Gastroesophageal sphincter (tissue), 3 donors: ENCODE data around the gene MINDY3.

Experiments used
- EP300 ChIP-seq: sonication (generic); formaldehyde crosslinking; IDR thresholded peaks from one replicate; pipeline ENCODE4 v1.6.1; 2017; ENCODE audit warnings: antibody characterized with exemption, mild to moderate bottlenecking
- POLR2AphosphoS5 ChIP-seq: sonication (generic); formaldehyde crosslinking; IDR thresholded peaks from one replicate; pipeline ENCODE4 v1.6.1; 2017; ENCODE audit warnings: antibody characterized with exemption
- TF ChIP-seq, protein P1 (sequence below), 4 experiments: fragments of 200-600 bp in 2 of 4; fragments of 450-650 bp in 2 of 4; sonication (generic) in 1 of 4; IDR thresholded peaks; one replicate each; pipeline ENCODE4 v1.5.1; 2017 to 2019; ENCODE audit warnings: antibody characterized with exemption in 4 of 4, mild to moderate bottlenecking in 2 of 4, moderate library complexity in 2 of 4

DNA sequence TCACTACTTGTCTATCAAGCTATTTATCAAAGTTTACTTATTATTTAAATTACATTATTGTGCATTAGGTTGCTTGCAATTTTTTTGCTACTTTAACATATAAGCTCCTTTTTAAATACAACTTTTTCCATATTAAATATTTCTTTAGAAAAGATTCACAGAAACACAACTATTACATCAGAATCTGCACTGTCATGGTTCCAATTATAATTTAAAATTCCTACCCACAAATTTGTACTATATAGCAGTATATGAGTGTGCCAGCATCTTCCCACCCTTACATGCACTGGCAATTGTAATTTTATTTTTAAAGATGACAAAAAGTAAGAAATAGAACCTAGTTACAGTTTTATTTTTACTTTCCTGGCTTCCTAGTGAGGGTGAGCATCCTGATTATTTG, 15.8 kb downstream of the MINDY3 start:
- no peak for TF ChIP-seq POLR2AphosphoS5
- TF ChIP-seq, protein P1, sequence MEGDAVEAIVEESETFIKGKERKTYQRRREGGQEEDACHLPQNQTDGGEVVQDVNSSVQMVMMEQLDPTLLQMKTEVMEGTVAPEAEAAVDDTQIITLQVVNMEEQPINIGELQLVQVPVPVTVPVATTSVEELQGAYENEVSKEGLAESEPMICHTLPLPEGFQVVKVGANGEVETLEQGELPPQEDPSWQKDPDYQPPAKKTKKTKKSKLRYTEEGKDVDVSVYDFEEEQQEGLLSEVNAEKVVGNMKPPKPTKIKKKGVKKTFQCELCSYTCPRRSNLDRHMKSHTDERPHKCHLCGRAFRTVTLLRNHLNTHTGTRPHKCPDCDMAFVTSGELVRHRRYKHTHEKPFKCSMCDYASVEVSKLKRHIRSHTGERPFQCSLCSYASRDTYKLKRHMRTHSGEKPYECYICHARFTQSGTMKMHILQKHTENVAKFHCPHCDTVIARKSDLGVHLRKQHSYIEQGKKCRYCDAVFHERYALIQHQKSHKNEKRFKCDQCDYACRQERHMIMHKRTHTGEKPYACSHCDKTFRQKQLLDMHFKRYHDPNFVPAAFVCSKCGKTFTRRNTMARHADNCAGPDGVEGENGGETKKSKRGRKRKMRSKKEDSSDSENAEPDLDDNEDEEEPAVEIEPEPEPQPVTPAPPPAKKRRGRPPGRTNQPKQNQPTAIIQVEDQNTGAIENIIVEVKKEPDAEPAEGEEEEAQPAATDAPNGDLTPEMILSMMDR (IDR thresholded peaks at IDR 0.05): no peak
- no peak for TF ChIP-seq EP300
